Upper lobe of left lung (tissue), 6 donors: Measurements from ENCODE around the gene PXDN. TPM values are rescaled to one million over a fixed set of nuclear protein-coding genes. Genes with fewer than 3 reads are reported as not detected.
A peak's percentile ranks its signal among the peaks of the same experiment; 100 is the strongest.

Source experiments
- ATAC-seq, 2 donors: fragments of 200-7000 bp; cut with Tn5 transposase; one replicate each; pipeline ENCODE4 v1.9.1; 2022; ENCODE audit warnings: mild to moderate bottlenecking in 2 of 2, moderate library complexity in 2 of 2; ENCODE audit not compliant: low FRiP score in 2 of 2
- DNase-seq, 2 donors: peaks; one replicate each; pipeline ENCODE4 v3.0.0-alpha.2; 2019 to 2020
- H3K27ac ChIP-seq, 4 donors: fragments of 200-600 bp; sonication (generic); one replicate each; pipeline ENCODE4 v1.5.1; 2016 to 2019
- H3K27me3 ChIP-seq, 4 donors: fragments of 200-600 bp; sonication (generic); one replicate each; pipeline ENCODE4 v1.5.1; 2017 to 2019
- H3K36me3 ChIP-seq, 4 donors: fragments of 200-600 bp; sonication (generic); one replicate each; pipeline ENCODE4 v1.5.1; 2016 to 2019
- H3K4me1 ChIP-seq, 4 donors: fragments of 200-600 bp; sonication (generic); one replicate each; pipeline ENCODE4 v1.5.1; 2018 to 2019
- H3K4me3 ChIP-seq, 4 donors: fragments of 200-600 bp; sonication (generic); one replicate each; pipeline ENCODE4 v1.5.1; 2017 to 2019; ENCODE audit warnings: mild to moderate bottlenecking in 2 of 4, moderate library complexity in 1 of 4
- H3K9me3 ChIP-seq, 4 donors: fragments of 200-600 bp; sonication (generic); one replicate each; pipeline ENCODE4 v1.5.1; 2018 to 2019
- CTCF ChIP-seq, 6 experiments: fragments of 450-650 bp in 4 of 6; fragments of 200-600 bp in 2 of 6; sonication (generic) in 2 of 6; IDR thresholded peaks; one replicate each; pipeline ENCODE4 v1.5.1; 2016 to 2019; ENCODE audit warnings: antibody characterized with exemption in 6 of 6
- EP300 ChIP-seq, 4 donors: sonication (generic); formaldehyde crosslinking; IDR thresholded peaks; one replicate each; pipeline ENCODE4 v1.5.1; 2017; ENCODE audit warnings: antibody characterized with exemption in 4 of 4, control low read depth in 2 of 4
- POLR2A ChIP-seq, 4 donors: fragments of 450-650 bp; IDR thresholded peaks; one replicate each; pipeline ENCODE4 v1.5.1; 2016 to 2017; ENCODE audit warnings: antibody characterized with exemption in 4 of 4, mild to moderate bottlenecking in 2 of 4
- POLR2AphosphoS5 ChIP-seq, 2 donors: sonication (generic); formaldehyde crosslinking; IDR thresholded peaks; one replicate each; pipeline ENCODE4 v1.5.1; 2017; ENCODE audit warnings: antibody characterized with exemption in 2 of 2
- WGBS, 2 donors: methylation state at CpG; one replicate each; pipeline ENCODE4 v1.1.5; 2017 to 2018; 5-methylcytosine and 5-hydroxymethylcytosine counted together
- total RNA-seq, 6 donors: library from RNA; depleted of rRNA in 4 of 6; stranded (reverse); fragments of >200 nt in 4 of 6; gene quantifications; one replicate each; pipeline versions ENCODE4 v1.1.0 to v1.2.1, GENCODE V29; 2016 to 2021
- donor health status: DM: no; HTN: no; CAD: no; lungs with moderate emphysema.
- donor health status: DM: no; HTN: yes; CAD: no; lungs with severe emphysema.

The PXDN gene
- total RNA-seq, 6 donors from 2014 or later = 20.8 to 65.6 (median 38.5) TPM

- Histone ChIP-seq H3K27ac (no peak overlapping the region), H3K27me3 (no peaks in the 10 kb centered on the region), H3K4me1 (peaks cover 14 to 31% (median 26%) of the 10 kb centered on the region in 4 donors), H3K9me3 (no peaks in the 10 kb centered on the region), H3K4me3 (no peak overlapping the region), H3K36me3 (no peaks in the 10 kb centered on the region)
- peak in 1 of 2 donors; percentile 72 for DNase-seq
- no peak for TF ChIP-seq POLR2AphosphoS5 (IDR thresholded peaks at IDR 0.05)
- no peak for TF ChIP-seq POLR2A (IDR thresholded peaks at IDR 0.05)
- no peak for TF ChIP-seq CTCF (IDR thresholded peaks at IDR 0.05)
- no peak for TF ChIP-seq EP300 (IDR thresholded peaks at IDR 0.05)
- WGBS, 2 donors = 86 to 89% methylated on average over 15 to 18 of the region's 20 CpGs
- ATAC-seq = no peak
Observed at GRCh38 chr2:1598041-1598710, 146.1 kb downstream of the PXDN start.

- Histone ChIP-seq H3K9me3 (no peaks in the 10 kb centered on the region), H3K27me3 (no peaks in the 10 kb centered on the region), H3K36me3 (no peaks in the 10 kb centered on the region), H3K4me3 (no peak overlapping the region), H3K4me1 (peaks cover 18 to 32% (median 29%) of the 10 kb centered on the region in 4 donors), H3K27ac (no peak overlapping the region)
- DNase-seq (no peak), ATAC-seq (no peak)
- WGBS, 2 donors = 91 to 92% methylated on average over 14 of the region's 14 CpGs
- no peak for TF ChIP-seq POLR2AphosphoS5 (IDR thresholded peaks at IDR 0.05)
- no peak for TF ChIP-seq EP300 (IDR thresholded peaks at IDR 0.05)
- no peak for TF ChIP-seq CTCF (IDR thresholded peaks at IDR 0.05)
- no peak for TF ChIP-seq POLR2A (IDR thresholded peaks at IDR 0.05)
Observed at GRCh38 chr2:1595274-1595673, 149.0 kb downstream of the PXDN start.

DNA sequence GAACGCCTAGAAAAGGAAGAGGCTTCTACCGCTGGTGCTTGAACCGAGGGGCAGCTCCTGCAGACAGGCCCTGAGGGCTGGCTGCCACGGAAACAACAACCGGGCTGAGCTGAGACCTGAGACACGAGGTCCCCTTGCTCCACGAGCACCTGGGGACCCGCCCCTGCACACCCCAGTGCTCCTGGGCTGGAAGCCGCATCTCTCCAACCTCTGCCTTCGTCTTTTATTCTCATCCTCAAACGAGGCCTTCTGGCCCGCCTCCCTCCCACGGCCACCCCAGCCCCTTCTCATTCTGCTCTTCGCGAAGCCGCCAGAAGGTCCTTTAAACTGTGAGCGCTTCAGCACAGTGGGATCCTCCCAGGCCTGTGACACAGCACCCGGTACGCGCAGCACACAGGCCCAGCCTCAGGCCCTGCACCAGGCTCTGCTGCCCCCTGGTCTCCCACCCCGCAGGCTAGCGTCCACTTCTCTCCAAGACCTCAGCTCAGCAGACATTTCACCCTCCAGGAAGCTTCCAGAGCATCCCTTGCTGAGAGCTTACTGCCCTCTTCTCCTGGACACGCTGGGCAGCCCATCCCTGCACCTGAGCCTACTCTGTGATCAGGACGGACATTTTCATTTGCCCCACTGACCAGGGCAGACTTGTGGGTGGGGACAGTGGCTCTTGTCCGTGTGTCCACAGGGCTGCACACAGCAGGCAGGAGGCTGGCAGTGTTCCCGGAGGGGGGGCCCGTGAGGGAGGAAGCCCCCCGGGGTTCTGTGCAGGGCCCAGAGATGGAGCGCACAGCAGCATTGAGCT is 149.7 kb downstream of the PXDN start:
- DNase-seq (peak in 1 of 2 donors; percentile 60), ATAC-seq (no peak)
- Histone ChIP-seq H3K27me3 (no peaks in the 10 kb centered on the region), H3K4me3 (no peak overlapping the region), H3K9me3 (no peaks in the 10 kb centered on the region), H3K36me3 (no peaks in the 10 kb centered on the region), H3K4me1 (peaks cover 15 to 30% (median 24%) of the 10 kb centered on the region in 4 donors), H3K27ac (no peak overlapping the region)
- TF ChIP-seq POLR2AphosphoS5 (IDR thresholded peaks at IDR 0.05) (no peak), EP300 (IDR thresholded peaks at IDR 0.05) (no peak), CTCF (IDR thresholded peaks at IDR 0.05) (no peak)
- 90 to 93% methylated on average over 24 to 29 of the region's 29 CpGs for WGBS, 2 donors

DNA sequence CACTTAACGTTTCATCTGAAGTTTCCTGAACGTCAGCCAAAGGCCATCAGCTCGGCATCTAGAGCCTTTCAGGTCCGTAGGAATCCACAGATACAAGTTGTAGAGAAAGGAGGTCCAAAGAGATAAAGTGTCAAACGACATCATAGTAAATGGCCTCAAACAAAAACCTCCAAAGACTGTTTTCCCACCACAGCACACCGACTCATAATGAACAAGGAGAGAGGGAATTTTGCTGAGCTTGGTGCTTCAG is 150.3 kb downstream of the PXDN start:
- H3K27me3 ChIP-seq = no peaks in the 10 kb centered on the region
- H3K4me3 ChIP-seq = no peak overlapping the region
- H3K9me3 ChIP-seq = no peaks in the 10 kb centered on the region
- peaks cover 15 to 30% (median 23%) of the 10 kb centered on the region in 4 donors for H3K4me1 ChIP-seq
- no peak overlapping the region for H3K27ac ChIP-seq
- no peak for DNase-seq
- ATAC-seq = no peak
- 57 to 62% methylated on average over 6 of the region's 6 CpGs for whole genome bisulfite sequencing, 2 donors
- TF ChIP-seq CTCF (IDR thresholded peaks at IDR 0.05) = no peak
- no peaks in the 10 kb centered on the region for H3K36me3 ChIP-seq
